CD8-positive, alpha-beta memory T cell (primary cell): ENCODE data around the gene PLA2G4A. TPM values are rescaled to one million over a fixed set of nuclear protein-coding genes. Genes with fewer than 3 reads are reported as not detected.

Source experiments
- CTCF ChIA-PET: fragments of 350-600 bp; sonication (Branson Sonifier 250); formaldehyde crosslinking; loops from one replicate; lab custom pipeline; 2021; ENCODE audit warnings: antibody characterized with exemption; lab: Charles Lee
- POLR2A ChIA-PET: fragments of 350-600 bp; sonication (Branson Sonifier 250); formaldehyde crosslinking; loops from one replicate; lab custom pipeline; 2021; ENCODE audit warnings: antibody characterized with exemption; lab: Charles Lee
- DNase-seq, 5 donors: peaks; one replicate each; pipeline versions ENCODE4 v3.0.0 to v3.0.0-alpha.2; 2020 to 2022; ENCODE audit warnings: mixed read lengths in 1 of 5
- H3K27ac ChIP-seq: one replicate; pipeline ENCODE4 v1.7.0; 2013; ENCODE audit warnings: low read depth, mild to moderate bottlenecking, low read length, moderate library complexity
- H3K27me3 ChIP-seq: 2 replicates; pipeline ENCODE4 v1.7.0; 2013; ENCODE audit warnings: low read length, mild to moderate bottlenecking; ENCODE audit not compliant: insufficient read depth, poor library complexity, severe bottlenecking
- H3K36me3 ChIP-seq: 2 replicates; pipeline ENCODE4 v1.7.0; 2013; ENCODE audit warnings: mild to moderate bottlenecking, low read length, moderate library complexity; ENCODE audit not compliant: insufficient read depth
- H3K4me1 ChIP-seq: 2 replicates; pipeline ENCODE4 v1.7.0; 2013; ENCODE audit warnings: mild to moderate bottlenecking, low read length, moderate library complexity; ENCODE audit not compliant: insufficient read depth
- H3K4me3 ChIP-seq: 2 replicates; pipeline ENCODE4 v1.7.0; 2013; ENCODE audit warnings: mild to moderate bottlenecking, low read length
- H3K9me3 ChIP-seq: 2 replicates; pipeline ENCODE4 v1.7.0; 2013; ENCODE audit warnings: mild to moderate bottlenecking, low read length
- H3K27ac Mint-ChIP-seq, 8 donors: one replicate each; pipeline ENCODE4 v1.8.0; 2020 to 2021; ENCODE audit warnings: mixed read lengths in 8 of 8, mild to moderate bottlenecking in 6 of 8, inconsistent platforms in 3 of 8, moderate library complexity in 3 of 8
- H3K27me3 Mint-ChIP-seq, 2 donors: one replicate each; pipeline ENCODE4 v1.8.0; 2020 to 2021; ENCODE audit warnings: mixed read lengths in 2 of 2, mild to moderate bottlenecking in 1 of 2, moderate library complexity in 1 of 2
- H3K36me3 Mint-ChIP-seq, 3 donors: one replicate each; pipeline ENCODE4 v1.8.0; 2020 to 2021; ENCODE audit warnings: mixed read lengths in 3 of 3, inconsistent platforms in 1 of 3, mild to moderate bottlenecking in 1 of 3
- H3K4me1 Mint-ChIP-seq, 3 donors: one replicate each; pipeline ENCODE4 v1.8.0; 2020 to 2021; ENCODE audit warnings: mixed read lengths in 3 of 3, inconsistent platforms in 1 of 3, mild to moderate bottlenecking in 1 of 3
- H3K4me3 Mint-ChIP-seq, 7 donors: one replicate each; pipeline ENCODE4 v1.8.0; 2020 to 2021; ENCODE audit warnings: mixed read lengths in 7 of 7, mild to moderate bottlenecking in 6 of 7, moderate library complexity in 4 of 7, inconsistent platforms in 2 of 7
- H3K9me3 Mint-ChIP-seq, 5 donors: one replicate each; pipeline ENCODE4 v1.8.0; 2020 to 2022; ENCODE audit warnings: mixed read lengths in 5 of 5, mild to moderate bottlenecking in 3 of 5, moderate library complexity in 2 of 5, inconsistent platforms in 1 of 5
- polyA plus RNA-seq: library from polyadenylated mRNA; unstranded; fragments of 300-500 nt; fragmentation: Illumina TruSeq; gene quantifications from one replicate; pipeline ENCODE4 v1.2.3, GENCODE V29; 2021
- total RNA-seq, 2 experiments: library from RNA; stranded (reverse); gene quantifications; one replicate each; pipeline ENCODE4 v1.2.3, GENCODE V29; 2021

Gene PLA2G4A
- total and polyA plus RNA-seq, 3 experiments from 2014 or later, result 1.1 to 1.5 TPM; not detected in 1

GRCh38 chr1:186993996-186994395 lies 165.2 kb downstream of the PLA2G4A start:
- ChIA-PET POLR2A (no interaction called here), CTCF (no interaction called here)
- no peak overlapping the region for H3K4me3 Mint-ChIP-seq
- no peaks in the 10 kb centered on the region for H3K9me3 ChIP-seq
- no peaks in the 10 kb centered on the region for H3K36me3 ChIP-seq
- no peaks in the 10 kb centered on the region for H3K27me3 Mint-ChIP-seq
- no peak overlapping the region for H3K27ac ChIP-seq
- no peak overlapping the region for H3K27ac Mint-ChIP-seq
- H3K4me3 ChIP-seq, result no peak overlapping the region
- no peaks in the 10 kb centered on the region for H3K9me3 Mint-ChIP-seq
- H3K27me3 ChIP-seq, result no peaks in the 10 kb centered on the region
- H3K4me1 ChIP-seq, result no peaks in the 10 kb centered on the region
- H3K36me3 Mint-ChIP-seq, result no peaks in the 10 kb centered on the region
- no peaks in the 10 kb centered on the region for H3K4me1 Mint-ChIP-seq
- no peak for DNase-seq

DNA sequence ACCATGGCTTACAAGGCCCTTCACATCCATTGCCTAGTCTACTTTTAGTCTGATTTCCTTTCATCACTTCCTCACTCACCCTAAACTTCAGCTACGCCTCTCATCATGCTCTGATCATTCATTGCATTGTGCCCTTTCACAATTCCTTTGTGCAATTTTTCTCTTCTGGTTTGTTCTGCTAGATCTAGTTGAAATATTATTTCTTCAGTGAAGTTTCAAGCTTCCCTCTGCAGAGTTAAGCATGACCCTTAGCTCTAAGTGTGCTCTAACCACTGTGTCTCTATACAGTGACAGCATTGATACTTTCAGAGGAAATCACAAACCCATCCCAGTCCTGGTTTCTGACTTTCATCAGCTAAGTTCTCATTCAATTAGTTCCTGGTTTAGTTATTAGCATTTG lies 166.1 kb downstream of the PLA2G4A start:
- H3K9me3 ChIP-seq, result no peaks in the 10 kb centered on the region
- H3K27ac ChIP-seq, result no peak overlapping the region
- DNase-seq, result no peak
- H3K36me3 ChIP-seq, result no peaks in the 10 kb centered on the region
- H3K27ac Mint-ChIP-seq, result no peak overlapping the region
- POLR2A ChIA-PET, result no interaction called here
- H3K4me3 Mint-ChIP-seq, result no peak overlapping the region
- H3K27me3 Mint-ChIP-seq, result peaks cover 0 to 2% of the 10 kb centered on the region in 2 donors
- no peak overlapping the region for H3K4me3 ChIP-seq
- no peaks in the 10 kb centered on the region for H3K4me1 Mint-ChIP-seq
- H3K36me3 Mint-ChIP-seq, result no peaks in the 10 kb centered on the region
- CTCF ChIA-PET, result no interaction called here
- H3K9me3 Mint-ChIP-seq, result no peaks in the 10 kb centered on the region
- no peaks in the 10 kb centered on the region for H3K4me1 ChIP-seq
- no peaks in the 10 kb centered on the region for H3K27me3 ChIP-seq

DNA sequence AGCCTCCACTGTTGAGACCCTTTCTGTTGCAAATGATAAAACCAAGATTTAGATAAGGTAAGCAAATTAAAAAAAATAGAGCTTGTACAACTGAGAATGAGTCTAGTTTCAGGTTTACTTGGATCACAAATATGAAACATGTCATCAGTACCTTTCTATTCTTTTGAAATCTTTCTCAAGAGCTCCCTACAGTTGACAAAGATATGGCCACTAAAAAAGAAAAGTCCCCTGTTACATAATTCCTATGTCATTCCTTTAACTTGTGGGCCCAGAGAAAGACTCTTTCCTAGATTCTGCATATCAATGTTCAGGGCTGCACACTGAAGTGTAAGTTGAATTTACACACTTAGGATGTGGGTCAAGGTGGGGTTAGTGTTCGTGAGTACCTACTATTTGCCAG lies 168.1 kb downstream of the PLA2G4A start:
- POLR2A ChIA-PET, result no interaction called here
- no peaks in the 10 kb centered on the region for H3K4me1 Mint-ChIP-seq
- no peaks in the 10 kb centered on the region for H3K36me3 Mint-ChIP-seq
- no peaks in the 10 kb centered on the region for H3K36me3 ChIP-seq
- no peaks in the 10 kb centered on the region for H3K9me3 ChIP-seq
- H3K27ac ChIP-seq, result no peak overlapping the region
- H3K9me3 Mint-ChIP-seq, result no peaks in the 10 kb centered on the region
- no peak for DNase-seq
- peaks cover 0 to 4% of the 10 kb centered on the region in 2 donors for H3K27me3 Mint-ChIP-seq
- CTCF ChIA-PET, result no interaction called here
- H3K4me3 Mint-ChIP-seq, result no peak overlapping the region
- H3K27ac Mint-ChIP-seq, result no peak overlapping the region
- H3K4me3 ChIP-seq, result no peak overlapping the region
- H3K4me1 ChIP-seq, result no peaks in the 10 kb centered on the region
- no peaks in the 10 kb centered on the region for H3K27me3 ChIP-seq

DNA sequence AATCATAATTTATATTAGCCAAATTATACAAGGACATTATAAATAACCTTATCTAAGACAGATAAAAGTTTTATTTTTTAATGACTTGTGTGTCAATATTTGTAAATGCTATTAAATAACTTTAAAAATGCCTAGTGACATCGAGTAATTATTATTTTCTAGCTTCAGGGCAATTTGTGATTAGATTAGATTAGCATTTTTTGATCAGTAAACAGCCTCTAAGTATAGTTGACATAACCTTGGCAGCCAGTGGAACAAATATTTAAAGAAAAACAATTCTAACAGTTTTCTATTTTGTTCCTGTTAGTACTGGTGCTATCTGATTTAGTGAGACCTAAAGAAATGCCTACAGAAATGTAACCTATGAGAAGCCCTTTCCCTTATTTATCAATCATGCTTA lies 169.1 kb downstream of the PLA2G4A start:
- H3K9me3 ChIP-seq, result no peaks in the 10 kb centered on the region
- H3K27me3 ChIP-seq, result no peaks in the 10 kb centered on the region
- Mint-ChIP-seq H3K27ac (no peak overlapping the region), H3K4me1 (no peaks in the 10 kb centered on the region), H3K4me3 (no peak overlapping the region), H3K9me3 (no peaks in the 10 kb centered on the region), H3K27me3 (peaks cover 0 to 4% of the 10 kb centered on the region in 2 donors), H3K36me3 (no peaks in the 10 kb centered on the region)
- ChIA-PET CTCF (no interaction called here), POLR2A (no interaction called here)
- no peak overlapping the region for H3K4me3 ChIP-seq
- H3K27ac ChIP-seq, result no peak overlapping the region
- H3K36me3 ChIP-seq, result no peaks in the 10 kb centered on the region
- no peak for DNase-seq
- no peaks in the 10 kb centered on the region for H3K4me1 ChIP-seq

DNA sequence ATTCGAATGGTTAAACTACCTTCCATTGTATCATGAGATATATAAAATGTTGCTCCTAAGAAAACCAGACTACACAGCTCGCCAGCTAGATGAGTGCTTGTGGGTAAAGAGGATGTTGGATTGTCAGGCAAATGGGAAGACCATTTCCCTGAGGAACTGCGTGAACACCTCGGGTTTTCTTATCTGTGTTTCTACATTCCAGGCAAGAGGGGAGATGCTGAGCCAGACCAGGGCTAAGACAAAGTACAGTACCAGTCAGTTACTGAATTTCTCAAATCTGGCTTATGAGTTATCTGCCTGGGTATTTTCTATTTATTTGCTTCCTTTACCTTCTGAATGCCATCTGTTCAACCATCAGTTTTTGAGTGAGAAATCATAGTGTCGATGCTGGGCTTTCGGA lies 170.8 kb downstream of the PLA2G4A start:
- H3K4me1 Mint-ChIP-seq, result no peaks in the 10 kb centered on the region
- Histone ChIP-seq H3K4me3 (no peak overlapping the region), H3K4me1 (no peaks in the 10 kb centered on the region), H3K27ac (no peak overlapping the region), H3K9me3 (no peaks in the 10 kb centered on the region), H3K36me3 (no peaks in the 10 kb centered on the region), H3K27me3 (no peaks in the 10 kb centered on the region)
- POLR2A ChIA-PET, result no interaction called here
- peaks cover 0 to 5% (median 0%) of the 10 kb centered on the region in 5 donors for H3K9me3 Mint-ChIP-seq
- H3K36me3 Mint-ChIP-seq, result no peaks in the 10 kb centered on the region
- CTCF ChIA-PET, result no interaction called here
- H3K27ac Mint-ChIP-seq, result no peak overlapping the region
- no peak overlapping the region for H3K4me3 Mint-ChIP-seq
- DNase-seq, result no peak
- H3K27me3 Mint-ChIP-seq, result peaks cover 0 to 4% of the 10 kb centered on the region in 2 donors

DNA sequence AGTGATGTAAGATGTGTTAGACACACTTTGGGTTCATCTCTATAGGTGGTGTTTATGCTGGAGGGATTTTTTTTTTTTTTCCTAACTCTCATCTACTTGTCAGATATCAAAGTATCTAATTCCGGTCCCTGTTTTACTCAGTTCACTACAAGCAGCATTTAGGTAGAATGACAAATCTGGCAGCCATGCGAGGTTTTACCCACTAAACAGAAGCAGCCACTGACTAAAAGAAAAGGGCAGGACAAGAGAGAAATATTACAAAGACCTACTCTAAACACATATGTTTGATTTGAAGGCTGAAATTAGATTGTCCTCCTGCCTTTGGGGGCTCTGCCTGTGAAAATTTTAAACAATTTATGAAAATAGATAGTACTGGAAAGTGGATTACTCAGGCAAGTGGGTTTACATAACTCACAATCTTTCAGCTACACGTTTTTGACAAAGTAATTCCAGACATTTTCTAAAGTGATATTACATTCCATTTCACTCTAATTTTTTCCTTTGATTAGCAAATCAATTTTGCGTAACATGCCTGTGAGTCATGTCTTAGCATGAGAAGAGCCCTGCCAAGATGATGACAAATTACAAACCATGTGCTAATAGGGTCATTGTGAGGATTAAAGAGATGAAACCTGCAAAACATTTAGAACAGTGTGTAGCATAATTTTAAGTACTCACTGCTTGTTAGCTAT lies 172.6 kb downstream of the PLA2G4A start:
- Mint-ChIP-seq H3K9me3 (peaks cover 0 to 8% (median 0%) of the 10 kb centered on the region in 5 donors), H3K27me3 (peaks cover 0 to 4% of the 10 kb centered on the region in 2 donors), H3K4me3 (no peak overlapping the region), H3K27ac (no peak overlapping the region), H3K4me1 (no peaks in the 10 kb centered on the region), H3K36me3 (no peaks in the 10 kb centered on the region)
- Histone ChIP-seq H3K27me3 (no peaks in the 10 kb centered on the region), H3K4me3 (no peak overlapping the region), H3K9me3 (no peaks in the 10 kb centered on the region), H3K36me3 (no peaks in the 10 kb centered on the region), H3K27ac (no peak overlapping the region), H3K4me1 (no peaks in the 10 kb centered on the region)
- CTCF ChIA-PET, result no interaction called here
- no peak for DNase-seq
- POLR2A ChIA-PET, result no interaction called here

DNA sequence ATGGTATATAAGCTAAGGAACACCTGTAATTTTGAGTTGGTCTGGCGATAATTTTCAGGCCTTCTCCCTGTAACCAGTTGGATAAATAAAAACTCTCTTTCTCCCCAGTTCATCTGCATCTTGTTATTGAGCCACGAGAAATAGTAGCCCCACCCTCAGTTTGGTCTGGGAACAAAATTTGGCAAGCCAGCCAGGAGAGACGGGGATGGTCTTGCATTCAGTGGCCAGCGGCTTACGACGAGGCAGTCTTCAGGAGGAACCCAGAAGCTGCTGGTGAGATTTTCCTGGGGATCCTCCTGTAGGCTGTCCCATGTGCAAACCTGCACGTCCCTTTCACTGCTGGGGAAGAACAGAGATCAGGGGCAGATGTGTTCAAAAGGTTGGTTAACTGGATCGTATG lies 174.6 kb downstream of the PLA2G4A start:
- H3K9me3 Mint-ChIP-seq, result peaks cover 0 to 12% (median 0%) of the 10 kb centered on the region in 5 donors
- Histone ChIP-seq H3K4me3 (no peak overlapping the region), H3K36me3 (no peaks in the 10 kb centered on the region), H3K27ac (no peak overlapping the region), H3K27me3 (no peaks in the 10 kb centered on the region), H3K9me3 (no peaks in the 10 kb centered on the region), H3K4me1 (no peaks in the 10 kb centered on the region)
- DNase-seq, result no peak
- ChIA-PET POLR2A (no interaction called here), CTCF (no interaction called here)
- no peaks in the 10 kb centered on the region for H3K36me3 Mint-ChIP-seq
- H3K4me3 Mint-ChIP-seq, result no peak overlapping the region
- no peak overlapping the region for H3K27ac Mint-ChIP-seq
- H3K4me1 Mint-ChIP-seq, result no peaks in the 10 kb centered on the region
- peaks cover 0 to 4% of the 10 kb centered on the region in 2 donors for H3K27me3 Mint-ChIP-seq

- Histone ChIP-seq H3K27ac (no peak overlapping the region), H3K9me3 (no peaks in the 10 kb centered on the region), H3K27me3 (no peaks in the 10 kb centered on the region), H3K36me3 (no peaks in the 10 kb centered on the region), H3K4me3 (no peak overlapping the region), H3K4me1 (no peaks in the 10 kb centered on the region)
- POLR2A ChIA-PET, result no interaction called here
- H3K27ac Mint-ChIP-seq, result no peak overlapping the region
- peaks cover 0 to 22% (median 9%) of the 10 kb centered on the region in 5 donors for H3K9me3 Mint-ChIP-seq
- H3K4me3 Mint-ChIP-seq, result no peak overlapping the region
- CTCF ChIA-PET, result no interaction called here
- H3K4me1 Mint-ChIP-seq, result no peaks in the 10 kb centered on the region
- no peaks in the 10 kb centered on the region for H3K36me3 Mint-ChIP-seq
- H3K27me3 Mint-ChIP-seq, result no peaks in the 10 kb centered on the region
- DNase-seq, result no peak
Observed at GRCh38 chr1:187006896-187007295, 178.1 kb downstream of the PLA2G4A start.
